Fibroblast of villous mesenchyme (primary cell): Measurements from ENCODE around the gene CLEC19A. TPM values are rescaled to one million over a fixed set of nuclear protein-coding genes. Genes with fewer than 3 reads are reported as not detected.

Experiments used
- DNase-seq: peaks from one replicate; pipeline ENCODE4 v3.0.0-alpha.2; 2010; ENCODE audit warnings: low read depth
- H3K4me3 ChIP-seq: 2 replicates; pipeline ENCODE4 v1.5.1; 2011; ENCODE audit warnings: low read depth, mild to moderate bottlenecking, low read length
- total RNA-seq: library from RNA; depleted of rRNA; stranded (reverse); fragments of >200 nt; gene quantifications from 2 replicates; pipeline ENCODE4 v1.2.3, GENCODE V29; 2012
- TF ChIP-seq, protein P1 (sequence below): IDR thresholded peaks from 2 replicates; pipeline ENCODE4 v1.5.1; 2012; ENCODE audit warnings: low read depth, mild to moderate bottlenecking, low read length; ENCODE audit not compliant: insufficient read depth

Gene CLEC19A
- total RNA-seq, 1 donor = not detected

DNA sequence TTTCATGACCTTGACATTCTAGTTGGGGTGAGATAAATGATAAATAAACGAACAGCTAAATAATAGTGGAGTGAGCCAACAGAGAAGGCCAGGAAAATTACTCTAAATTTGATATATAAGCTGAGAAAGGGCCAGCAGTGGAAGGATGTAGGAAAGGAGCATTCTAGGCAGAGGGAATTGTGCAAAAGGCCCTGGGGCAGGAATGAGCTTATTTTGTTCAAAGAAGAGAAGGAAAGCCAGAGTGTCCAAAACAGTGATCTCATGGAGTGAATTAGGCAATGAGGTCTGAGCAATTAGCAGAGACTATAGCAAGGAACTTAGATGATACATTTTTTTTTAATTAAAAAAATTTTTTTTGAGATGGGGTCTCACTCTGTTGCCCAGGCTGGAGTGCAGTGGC is 43.3 kb upstream of the CLEC19A start:
- no peak for DNase-seq
- H3K4me3 ChIP-seq = no peak overlapping the region
- TF ChIP-seq, protein P1, sequence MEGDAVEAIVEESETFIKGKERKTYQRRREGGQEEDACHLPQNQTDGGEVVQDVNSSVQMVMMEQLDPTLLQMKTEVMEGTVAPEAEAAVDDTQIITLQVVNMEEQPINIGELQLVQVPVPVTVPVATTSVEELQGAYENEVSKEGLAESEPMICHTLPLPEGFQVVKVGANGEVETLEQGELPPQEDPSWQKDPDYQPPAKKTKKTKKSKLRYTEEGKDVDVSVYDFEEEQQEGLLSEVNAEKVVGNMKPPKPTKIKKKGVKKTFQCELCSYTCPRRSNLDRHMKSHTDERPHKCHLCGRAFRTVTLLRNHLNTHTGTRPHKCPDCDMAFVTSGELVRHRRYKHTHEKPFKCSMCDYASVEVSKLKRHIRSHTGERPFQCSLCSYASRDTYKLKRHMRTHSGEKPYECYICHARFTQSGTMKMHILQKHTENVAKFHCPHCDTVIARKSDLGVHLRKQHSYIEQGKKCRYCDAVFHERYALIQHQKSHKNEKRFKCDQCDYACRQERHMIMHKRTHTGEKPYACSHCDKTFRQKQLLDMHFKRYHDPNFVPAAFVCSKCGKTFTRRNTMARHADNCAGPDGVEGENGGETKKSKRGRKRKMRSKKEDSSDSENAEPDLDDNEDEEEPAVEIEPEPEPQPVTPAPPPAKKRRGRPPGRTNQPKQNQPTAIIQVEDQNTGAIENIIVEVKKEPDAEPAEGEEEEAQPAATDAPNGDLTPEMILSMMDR = no peak

DNA sequence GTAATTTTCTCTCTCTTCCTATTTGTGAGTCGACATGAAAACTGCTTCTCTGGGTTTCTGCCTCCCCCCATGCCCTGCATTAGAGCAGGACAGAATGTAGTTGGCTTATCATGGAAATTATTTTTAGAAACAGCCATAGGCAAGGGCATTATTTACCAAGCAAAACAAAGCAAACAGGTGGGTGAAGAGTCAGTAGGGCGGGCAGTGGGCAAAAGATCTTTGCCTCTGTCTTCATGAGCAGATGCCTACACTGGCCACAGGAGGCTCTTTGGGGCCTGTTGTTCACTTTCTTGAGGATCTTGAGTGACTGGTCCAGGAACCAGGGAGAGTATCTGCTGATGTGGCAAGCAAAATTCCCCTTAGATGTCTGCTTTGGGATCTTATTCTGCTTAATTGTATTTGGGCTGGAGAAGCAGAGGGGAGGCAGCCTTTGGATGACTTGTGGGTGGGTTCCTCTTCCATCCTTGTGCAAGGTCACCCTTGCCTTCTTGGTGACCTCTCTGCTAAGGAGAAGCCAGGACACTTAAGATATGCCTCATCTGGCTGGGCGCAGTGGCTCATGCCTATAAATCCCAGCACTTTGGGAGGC is 42.5 kb upstream of the CLEC19A start:
- no peak for DNase-seq
- TF ChIP-seq, protein P1 = no peak
- H3K4me3 ChIP-seq = no peak overlapping the region

DNA sequence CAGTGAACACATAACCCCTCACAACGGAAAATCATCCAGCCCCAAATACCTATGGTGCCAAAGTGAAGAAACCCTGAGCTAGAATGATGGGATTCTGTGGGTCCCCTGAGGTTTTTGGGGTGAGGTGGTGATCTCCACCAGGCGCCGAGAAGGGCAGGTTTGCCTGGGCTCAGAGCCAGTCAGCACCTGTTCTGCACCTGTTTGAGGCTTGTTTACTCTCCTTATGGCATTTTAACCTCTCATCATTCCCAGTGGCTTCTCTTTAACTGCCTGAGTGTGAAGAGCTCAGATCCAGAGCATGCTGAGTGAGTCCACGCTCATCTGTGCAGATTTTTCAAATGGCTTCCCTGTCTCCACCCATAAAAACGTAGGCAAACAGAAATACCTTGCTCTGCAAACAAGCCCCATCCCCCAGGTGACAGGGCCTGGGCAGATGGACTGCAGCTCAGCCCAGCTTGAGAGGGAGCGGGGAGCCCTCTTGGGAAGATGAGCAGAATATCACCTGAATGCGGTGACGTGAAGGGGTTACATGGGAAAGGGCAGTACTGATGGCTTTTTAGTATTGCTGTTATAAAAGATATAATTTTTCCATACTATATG is 40.1 kb upstream of the CLEC19A start:
- no peak for DNase-seq
- H3K4me3 ChIP-seq = no peak overlapping the region
- TF ChIP-seq, protein P1 = no peak

DNA sequence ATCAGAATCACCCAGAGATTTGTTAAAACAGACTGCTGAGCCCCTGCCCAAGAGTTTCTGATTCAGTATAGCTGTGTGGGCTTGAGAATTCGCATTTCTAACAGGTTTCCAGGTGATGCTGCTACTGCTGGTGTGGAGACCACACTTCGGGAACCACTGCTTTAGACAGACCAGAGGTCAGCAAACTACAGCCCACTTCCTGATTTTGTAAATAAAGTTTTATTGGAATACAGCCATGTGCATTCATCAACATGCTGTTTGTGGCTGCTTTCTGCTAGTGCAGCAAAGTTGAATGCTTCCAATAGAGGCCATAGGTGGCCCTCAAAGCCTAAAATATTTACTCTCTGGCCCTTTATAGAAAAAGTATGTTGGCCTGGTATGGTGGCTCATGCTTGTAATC is 32.6 kb upstream of the CLEC19A start:
- no peak for DNase-seq
- TF ChIP-seq, protein P1 = no peak

DNA sequence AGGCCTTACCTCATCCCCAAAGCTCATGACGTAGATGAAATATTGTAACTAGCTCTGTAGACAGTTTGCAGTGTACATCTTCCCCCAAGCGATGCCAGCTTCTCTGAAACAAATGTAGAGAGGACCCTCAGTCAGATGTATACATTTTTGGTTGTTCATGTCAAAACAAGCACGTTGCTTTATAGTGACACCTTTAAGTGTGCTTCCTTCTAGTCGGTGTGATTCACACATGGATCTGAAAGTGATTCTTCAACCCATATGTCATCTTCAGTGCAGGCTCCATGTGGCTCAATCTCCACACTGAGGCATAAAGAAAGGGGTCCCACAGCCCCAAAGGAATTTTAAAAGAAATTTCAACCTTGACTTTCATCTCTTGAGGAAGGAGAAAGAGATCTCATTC is 30.9 kb upstream of the CLEC19A start:
- TF ChIP-seq, protein P1 = no peak
- no peak for DNase-seq
- H3K4me3 ChIP-seq = no peak overlapping the region

More for the DNA sequence above, 32.6 kb upstream of the CLEC19A start:
- no peak overlapping the region for H3K4me3 ChIP-seq

DNA sequence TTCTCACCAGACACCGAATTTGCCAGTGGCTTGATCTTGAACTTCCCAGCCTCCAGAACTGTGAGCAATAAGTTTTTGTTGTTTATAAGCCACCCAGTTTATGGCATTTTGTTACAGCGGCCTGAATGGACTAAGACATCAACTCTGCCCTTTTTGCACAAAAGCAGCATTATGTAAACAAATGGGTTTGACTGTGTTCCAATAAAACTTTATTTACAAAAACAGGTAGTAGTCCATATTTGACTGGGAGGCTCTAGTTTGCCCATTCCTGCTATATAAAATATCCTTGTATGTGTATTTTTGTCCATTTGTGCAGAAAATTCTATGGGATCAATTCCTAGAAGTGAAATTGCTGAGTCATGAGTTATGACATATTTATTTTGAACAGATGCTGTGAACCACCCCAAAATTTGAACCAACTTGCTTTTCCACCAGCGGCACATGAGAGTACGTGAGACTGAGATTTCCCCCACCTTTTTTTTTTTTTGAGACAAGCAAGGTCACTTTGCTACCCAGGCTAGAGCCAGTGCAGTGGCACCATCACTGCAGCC is 21.3 kb upstream of the CLEC19A start:
- DNase-seq = no peak
- TF ChIP-seq, protein P1 = no peak
- no peak overlapping the region for H3K4me3 ChIP-seq

DNA sequence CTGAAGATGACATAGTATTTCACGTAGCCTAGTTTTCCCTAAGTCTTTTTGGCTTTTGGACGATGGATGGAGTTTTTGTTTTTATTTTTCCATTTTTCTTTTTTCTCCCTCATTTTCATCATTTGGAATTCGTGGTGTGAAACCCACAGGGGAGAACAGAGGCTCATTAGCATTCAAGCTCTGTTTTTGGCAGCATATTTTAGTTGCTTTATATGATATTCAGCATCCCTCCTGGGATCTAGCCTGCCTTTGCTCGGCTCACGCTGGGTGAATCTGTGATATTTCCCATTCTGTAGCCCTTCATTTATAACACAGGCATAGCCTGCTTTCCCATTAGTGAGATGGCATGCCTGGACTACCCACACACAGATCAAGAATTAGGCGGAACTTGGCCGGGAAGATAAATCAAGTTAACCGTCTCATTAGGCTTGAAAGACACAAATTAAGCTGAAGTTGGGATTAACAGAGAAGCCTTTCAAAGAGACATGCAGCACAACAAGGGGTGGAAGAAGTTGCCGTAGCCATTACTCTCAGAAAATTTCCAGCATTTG is 20.1 kb upstream of the CLEC19A start:
- H3K4me3 ChIP-seq = no peak overlapping the region
- no peak for DNase-seq
- TF ChIP-seq, protein P1 = no peak
